Right atrium auricular region (tissue), 2 donors: ENCODE data around the gene DST. TPM values are rescaled to one million over a fixed set of nuclear protein-coding genes. Genes with fewer than 3 reads are reported as not detected.
A peak's percentile ranks its signal among the peaks of the same experiment; 100 is the strongest.

ENCODE experiments used
- DNase-seq: peaks from one replicate; pipeline ENCODE4 v3.0.0-alpha.2; 2019; ENCODE audit warnings: low spot score
- H3K27ac ChIP-seq, 2 donors: fragments of 200-600 bp; sonication (generic); 1 replicate in 1 of 2; 2 replicates in 1 of 2; pipeline ENCODE4 v1.5.1; 2016 to 2019
- H3K27me3 ChIP-seq, 2 donors: fragments of 200-600 bp; sonication (generic); one replicate each; pipeline versions ENCODE4 v1.5.1 to v1.6.0; 2017 to 2019
- H3K36me3 ChIP-seq: fragments of 200-600 bp; sonication (generic); one replicate; pipeline ENCODE4 v1.5.1; 2016
- H3K4me1 ChIP-seq, 2 donors: fragments of 200-600 bp; sonication (generic); one replicate each; pipeline versions ENCODE4 v1.5.1 to v1.6.0; 2017 to 2019
- H3K4me3 ChIP-seq, 2 donors: fragments of 200-600 bp; sonication (generic); 1 replicate in 1 of 2; 2 replicates in 1 of 2; pipeline ENCODE4 v1.5.1; 2017 to 2019; ENCODE audit warnings: mild to moderate bottlenecking in 1 of 2, moderate library complexity in 1 of 2
- H3K9me3 ChIP-seq, 2 donors: fragments of 200-600 bp; sonication (generic); one replicate each; pipeline ENCODE4 v1.5.1; 2019
- CTCF ChIP-seq, 2 donors: fragments of 200-600 bp; sonication (generic); IDR thresholded peaks; one replicate each; pipeline ENCODE4 v1.5.1; 2019; ENCODE audit warnings: antibody characterized with exemption in 2 of 2
- total RNA-seq, 2 donors: library from RNA; depleted of rRNA; stranded (reverse); fragments of >200 nt; gene quantifications; one replicate each; pipeline ENCODE4 v1.1.0, GENCODE V29; 2016

The DST gene
- total RNA-seq, 2 donors from 2014 or later: 257 to 285 TPM

DNA sequence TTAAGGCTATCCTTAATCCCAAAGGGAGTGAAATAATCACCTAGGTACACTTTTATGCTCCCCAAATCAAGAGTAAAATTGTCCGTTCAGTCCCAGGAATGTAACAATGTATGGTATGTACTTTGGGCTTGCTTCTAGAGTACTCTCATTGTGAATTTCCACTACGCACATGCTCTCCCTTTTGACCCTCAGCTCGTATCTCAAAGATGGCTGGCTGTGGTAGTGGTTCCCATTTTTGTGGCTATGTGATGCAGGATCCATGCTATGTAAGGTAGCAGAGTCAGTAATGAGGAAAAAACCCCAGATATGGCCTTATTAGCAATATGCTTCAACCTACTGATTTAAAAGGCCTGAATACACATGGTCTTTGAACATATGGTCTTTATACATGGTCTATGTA is 133.7 kb downstream of the DST start:
- peaks cover 29% of the 10 kb centered on the region for H3K36me3 ChIP-seq
- no peaks in the 10 kb centered on the region for H3K27me3 ChIP-seq
- no peak for TF ChIP-seq CTCF (IDR thresholded peaks at IDR 0.05)
- H3K27ac ChIP-seq: peak overlapping the region; percentile 60 to 66
- H3K9me3 ChIP-seq: no peaks in the 10 kb centered on the region
- no peak for DNase-seq
- H3K4me1 ChIP-seq: peaks cover 0 to 61% of the 10 kb centered on the region in 2 donors
- H3K4me3 ChIP-seq: no peak overlapping the region

DNA sequence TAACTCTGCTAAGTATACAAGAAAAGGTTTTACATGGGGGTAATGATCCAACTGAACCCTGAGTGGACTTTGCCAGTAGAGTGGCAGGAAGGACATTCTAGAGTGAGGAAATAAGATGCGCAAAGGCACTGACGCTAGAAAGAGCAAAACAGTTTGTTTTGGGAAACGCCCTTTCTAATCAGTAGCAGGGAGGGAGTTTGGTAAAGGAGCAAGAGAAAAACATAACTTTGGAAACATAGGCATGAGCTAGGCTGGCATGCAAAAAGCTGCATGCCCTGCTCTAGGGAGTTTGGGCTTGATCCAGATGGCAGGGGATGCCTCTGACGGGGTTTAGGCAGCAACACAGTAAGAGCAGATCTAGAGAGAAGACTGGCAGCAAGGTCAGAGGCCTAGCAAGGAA is 135.2 kb downstream of the DST start:
- Histone ChIP-seq H3K9me3 (no peaks in the 10 kb centered on the region), H3K4me1 (peaks cover 0 to 50% of the 10 kb centered on the region in 2 donors), H3K27ac (peak overlapping the region; percentile 60 to 66), H3K4me3 (no peak overlapping the region), H3K36me3 (peaks cover 34% of the 10 kb centered on the region), H3K27me3 (no peaks in the 10 kb centered on the region)
- TF ChIP-seq CTCF (IDR thresholded peaks at IDR 0.05): no peak
- DNase-seq: no peak

DNA sequence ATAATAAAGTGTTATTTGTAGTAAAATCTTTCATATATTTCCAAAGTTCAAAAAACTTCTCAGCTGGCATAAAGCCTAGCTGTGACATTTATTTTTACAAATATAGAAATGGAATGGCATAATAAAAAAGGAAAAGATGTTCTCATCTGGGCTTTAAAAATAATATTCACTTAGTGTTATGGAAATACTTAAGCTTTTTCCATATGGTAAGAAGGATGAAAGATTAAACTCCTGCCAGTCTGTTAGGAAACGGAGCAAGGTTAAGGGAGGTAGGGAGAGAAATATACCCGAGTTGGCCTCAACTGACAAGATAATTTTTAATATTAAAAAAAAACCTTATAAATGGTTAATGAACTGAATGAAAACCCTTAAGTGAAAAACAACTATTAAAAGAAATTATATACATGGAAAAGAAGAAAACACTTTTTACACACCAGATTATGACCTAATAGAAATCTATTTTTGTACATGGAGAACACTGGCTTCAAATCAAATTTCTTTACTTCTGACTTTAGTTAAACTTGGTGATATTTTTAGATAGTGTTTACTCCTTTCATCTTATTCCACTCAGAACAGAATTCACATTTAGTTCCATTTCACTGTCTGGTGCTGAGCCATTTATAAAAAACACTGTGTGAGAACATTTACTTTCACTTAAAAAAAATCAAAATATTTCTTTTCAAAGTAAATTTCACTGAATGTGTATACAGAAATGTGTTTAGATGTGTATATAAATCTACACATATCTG is 137.0 kb downstream of the DST start:
- H3K4me1 ChIP-seq: peaks cover 0 to 37% of the 10 kb centered on the region in 2 donors
- peak overlapping the region; percentile 44 to 66 for H3K27ac ChIP-seq
- no peak for DNase-seq
- H3K9me3 ChIP-seq: no peaks in the 10 kb centered on the region
- H3K27me3 ChIP-seq: no peaks in the 10 kb centered on the region
- no peak overlapping the region for H3K4me3 ChIP-seq
- H3K36me3 ChIP-seq: peaks cover 43% of the 10 kb centered on the region
- no peak for TF ChIP-seq CTCF (IDR thresholded peaks at IDR 0.05)

DNA sequence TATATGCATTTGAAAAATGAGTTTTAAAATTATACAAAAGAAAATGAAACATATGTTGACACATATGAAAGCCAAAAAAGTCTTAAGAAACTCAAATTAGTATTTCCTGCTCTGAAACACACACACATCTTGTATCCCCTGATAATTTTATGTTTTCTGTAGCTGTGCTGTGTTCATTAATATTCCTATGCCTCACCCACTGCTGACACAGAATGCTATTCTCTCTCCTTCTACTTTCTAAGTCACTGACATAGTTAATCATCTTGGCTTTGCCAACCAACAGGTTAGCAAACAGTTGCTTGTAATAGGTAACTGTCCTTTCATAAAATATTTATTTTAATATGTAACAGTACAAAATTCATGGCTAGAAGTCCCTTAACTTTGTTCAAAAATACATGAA is 140.7 kb downstream of the DST start:
- no peak overlapping the region for H3K27ac ChIP-seq
- TF ChIP-seq CTCF (IDR thresholded peaks at IDR 0.05): no peak
- peaks cover 38% of the 10 kb centered on the region for H3K36me3 ChIP-seq
- no peak for DNase-seq
- no peak overlapping the region for H3K4me3 ChIP-seq
- no peaks in the 10 kb centered on the region for H3K9me3 ChIP-seq
- H3K4me1 ChIP-seq: peaks cover 0 to 12% of the 10 kb centered on the region in 2 donors
- H3K27me3 ChIP-seq: no peaks in the 10 kb centered on the region

DNA sequence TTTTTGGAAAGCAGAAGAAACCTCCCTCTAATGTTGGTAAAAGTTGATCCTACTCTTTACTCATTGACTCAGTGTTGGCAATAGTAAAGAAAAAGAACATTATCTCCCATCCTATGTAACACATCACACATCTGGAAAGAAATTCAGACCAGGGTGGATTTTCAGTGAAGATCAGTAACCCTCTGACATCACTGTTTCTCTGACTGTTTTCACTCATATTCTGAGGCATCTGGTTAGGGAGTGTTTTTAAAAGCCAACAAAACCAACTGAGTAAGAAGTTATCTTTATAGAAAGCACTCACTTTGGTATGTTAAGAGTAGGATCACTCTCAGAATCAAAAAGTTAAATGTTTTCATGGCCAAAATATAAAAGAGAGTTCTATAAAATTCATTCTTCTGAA is 143.6 kb downstream of the DST start:
- no peak overlapping the region for H3K27ac ChIP-seq
- peaks cover 0 to 3% of the 10 kb centered on the region in 2 donors for H3K4me1 ChIP-seq
- no peak for DNase-seq
- H3K27me3 ChIP-seq: no peaks in the 10 kb centered on the region
- no peaks in the 10 kb centered on the region for H3K9me3 ChIP-seq
- H3K36me3 ChIP-seq: peaks cover 45% of the 10 kb centered on the region
- no peak for TF ChIP-seq CTCF (IDR thresholded peaks at IDR 0.05)
- no peak overlapping the region for H3K4me3 ChIP-seq

DNA sequence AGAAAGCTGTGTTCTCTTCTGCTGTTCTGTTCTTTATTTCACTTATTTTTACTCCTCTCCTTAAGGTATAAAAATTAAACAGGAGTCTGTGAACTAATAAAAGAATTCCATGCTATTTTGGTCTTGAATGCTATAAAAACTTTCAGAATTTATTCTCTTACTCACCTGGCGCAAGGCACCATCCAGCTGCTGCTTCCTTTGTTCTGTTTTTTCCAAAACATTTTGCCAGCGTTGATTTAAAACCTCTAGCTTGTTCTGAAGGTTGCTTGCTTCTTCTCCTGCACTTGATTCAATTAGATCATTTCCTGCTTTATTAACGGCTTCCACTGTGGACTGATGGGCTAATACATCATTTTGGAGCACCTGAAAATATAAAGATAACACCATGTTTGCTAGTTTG is 145.0 kb downstream of the DST start:
- Histone ChIP-seq H3K27me3 (no peaks in the 10 kb centered on the region), H3K9me3 (no peaks in the 10 kb centered on the region), H3K36me3 (peaks cover 44% of the 10 kb centered on the region), H3K4me1 (peaks cover 0 to 6% of the 10 kb centered on the region in 2 donors), H3K27ac (no peak overlapping the region), H3K4me3 (no peak overlapping the region)
- DNase-seq: no peak
- no peak for TF ChIP-seq CTCF (IDR thresholded peaks at IDR 0.05)
